HepG2 (cell line): Measurements from ENCODE around the gene UBXN2A. TPM values are rescaled to one million over a fixed set of nuclear protein-coding genes. Genes with fewer than 3 reads are reported as not detected.

ENCODE experiments used
- ATAC-seq: fragments of 200-7000 bp; cut with Tn5 transposase; 3 replicates; pipeline ENCODE4 v1.9.1; 2020; ENCODE audit warnings: mild to moderate bottlenecking, moderate library complexity
- BruUV-seq: library from RNA; stranded (reverse); fragments of 400-500 nt; replicated peaks from 2 replicates; lab custom pipeline; 2021; lab: Mats Ljungman, UMichigan
- CTCF ChIA-PET: fragments of 300-600 bp; formaldehyde crosslinking; extraction: SDS; loops from one replicate; lab custom pipeline; 2021; ENCODE audit warnings: low total read pairs, inconsistent platforms, low intra/inter-chr PET ratio; lab: Yijun Ruan, JAX
- POLR2A ChIA-PET: fragments of 350-600 bp; sonication (Branson Sonifier 250); formaldehyde crosslinking; loops from one replicate; lab custom pipeline; 2020; ENCODE audit warnings: antibody characterized with exemption, inconsistent platforms; lab: Yijun Ruan, JAX
- DNase-seq: peaks from one replicate; pipeline ENCODE4 v3.0.0-alpha.2; 2015; ENCODE audit warnings: low spot score
- FAIRE-seq: peaks from 3 replicates; lab custom pipeline; 2011; peaks lifted over from hg19 to GRCh38; lab: Jason Lieb, UNC
- H2AFZ ChIP-seq: one replicate; pipeline ENCODE4 v1.6.1; 2011; ENCODE audit warnings: low read length, inconsistent platforms
- H3K27ac ChIP-seq: fragments of 300-600 bp; 3 replicates; pipeline ENCODE4 v1.8.0; 2011; ENCODE audit warnings: mixed run types, mild to moderate bottlenecking, mixed read lengths, low read length, inconsistent platforms; ENCODE audit not compliant: insufficient read depth; ENCODE audit errors: extremely low read length
- H3K27me3 ChIP-seq, 2 experiments: fragments of 200-600 bp in 1 of 2; 2 replicates in 1 of 2; 3 replicates in 1 of 2; pipeline versions ENCODE4 v1.6.0 to v1.8.0; 2011; ENCODE audit warnings: low read length in 2 of 2, mild to moderate bottlenecking in 2 of 2, moderate library complexity in 2 of 2, inconsistent platforms in 1 of 2; ENCODE audit not compliant: insufficient read depth in 2 of 2, control insufficient read depth in 1 of 2
- H3K36me3 ChIP-seq, 2 experiments: fragments of 200-600 bp in 1 of 2; replicated peaks in 1 of 2; 2 replicates in 1 of 2; 3 replicates in 1 of 2; pipeline versions ENCODE4 v1.5.1 to v1.8.0; 2011; ENCODE audit warnings: low read length in 2 of 2, inconsistent platforms in 1 of 2; ENCODE audit not compliant: insufficient read depth in 2 of 2, control insufficient read depth in 1 of 2
- H3K4me1 ChIP-seq: 2 replicates; pipeline ENCODE4 v1.5.1; 2012; ENCODE audit warnings: low read length, inconsistent platforms; ENCODE audit not compliant: insufficient read depth
- H3K4me2 ChIP-seq: 2 replicates; pipeline ENCODE4 v1.6.0; 2011; ENCODE audit warnings: low read depth, low read length, inconsistent platforms
- H3K4me3 ChIP-seq, 3 experiments: fragments of 200-600 bp in 1 of 3; sonication (generic), shearing (Covaris generic) in 1 of 3; replicated peaks in 1 of 3; 2 replicates each; pipeline ENCODE4 v1.5.1; 2011 to 2016; ENCODE audit warnings: low read length in 3 of 3, inconsistent platforms in 2 of 3, low read depth in 2 of 3, mild to moderate bottlenecking in 2 of 3, control low read depth in 1 of 3, mixed read lengths in 1 of 3; ENCODE audit not compliant: insufficient read depth in 1 of 3
- H3K79me2 ChIP-seq: one replicate; pipeline ENCODE4 v1.6.1; 2011; ENCODE audit warnings: low read length, inconsistent platforms; ENCODE audit not compliant: insufficient read depth
- H3K9ac ChIP-seq: 2 replicates; pipeline ENCODE4 v1.6.0; 2011; ENCODE audit warnings: mild to moderate bottlenecking, low read depth, low read length, inconsistent platforms; ENCODE audit not compliant: insufficient read depth
- H3K9me3 ChIP-seq: 2 replicates; pipeline ENCODE4 v1.5.1; 2012; ENCODE audit warnings: mild to moderate bottlenecking, low read length
- H4K20me1 ChIP-seq: 2 replicates; pipeline ENCODE4 v1.6.0; 2011; ENCODE audit warnings: inconsistent platforms, mild to moderate bottlenecking, low read length, moderate library complexity; ENCODE audit not compliant: insufficient read depth
- ERF ChIP-seq: IDR thresholded peaks from 2 replicates; pipeline ENCODE4 v1.6.1; 2018; ENCODE audit warnings: missing biosample characterization, missing genetic modification reagents
- MAF1 ChIP-seq: sonication (generic); formaldehyde crosslinking; IDR thresholded peaks from 2 replicates; pipeline ENCODE4 v1.5.0; 2020; ENCODE audit warnings: missing genetic modification reagents, borderline replicate concordance
- MAZ ChIP-seq, 2 experiments: sonication (generic) in 1 of 2; formaldehyde crosslinking in 1 of 2; IDR thresholded peaks; 2 replicates each; pipeline versions ENCODE4 v1.5.0 to v1.6.1; 2012 to 2020; ENCODE audit warnings: low read depth in 2 of 2, mild to moderate bottlenecking in 2 of 2, borderline replicate concordance in 1 of 2, improper control_type of control experiment in 1 of 2, low read length in 1 of 2, missing genetic modification reagents in 1 of 2, moderate library complexity in 1 of 2
- NAIF1 ChIP-seq: sonication (generic); formaldehyde crosslinking; IDR thresholded peaks from 2 replicates; pipeline ENCODE4 v1.5.0; 2020; ENCODE audit warnings: mild to moderate bottlenecking, missing genetic modification reagents, borderline replicate concordance
- NRL ChIP-seq: sonication (generic); formaldehyde crosslinking; IDR thresholded peaks from 2 replicates; pipeline ENCODE4 v1.5.0; 2020; ENCODE audit warnings: missing genetic modification reagents, mild to moderate bottlenecking, moderate library complexity, borderline replicate concordance
- POLR2A ChIP-seq, 2 experiments: IDR thresholded peaks; 2 replicates each; pipeline ENCODE4 v1.6.1; 2011; ENCODE audit warnings: low read depth in 2 of 2, low read length in 2 of 2, mild to moderate bottlenecking in 1 of 2, moderate library complexity in 1 of 2; ENCODE audit not compliant: insufficient read depth in 1 of 2
- TCF12 ChIP-seq, 2 experiments: fragments of 450-650 bp in 1 of 2; sonication (generic) in 1 of 2; formaldehyde crosslinking in 1 of 2; IDR thresholded peaks; 2 replicates each; pipeline versions ENCODE4 v1.6.1 to v1.8.0; 2017 to 2022; ENCODE audit warnings: antibody characterized with exemption in 1 of 2, mild to moderate bottlenecking in 1 of 2, missing genetic modification reagents in 1 of 2, moderate library complexity in 1 of 2
- TRIM24 ChIP-seq: sonication (generic); formaldehyde crosslinking; IDR thresholded peaks from 2 replicates; pipeline ENCODE4 v1.8.0; 2022; ENCODE audit warnings: mild to moderate bottlenecking, missing genetic modification reagents
- ZNF10 ChIP-seq: sonication (generic); formaldehyde crosslinking; IDR thresholded peaks from 2 replicates; pipeline ENCODE4 v1.4.0; 2020; ENCODE audit warnings: mild to moderate bottlenecking, low read depth, missing genetic modification reagents, borderline replicate concordance
- ZNF501 ChIP-seq: sonication (generic); formaldehyde crosslinking; IDR thresholded peaks from 2 replicates; pipeline ENCODE4 v1.5.1; 2020; ENCODE audit warnings: mild to moderate bottlenecking, moderate library complexity, missing genetic modification reagents
- ZSCAN30 ChIP-seq: sonication (generic); formaldehyde crosslinking; IDR thresholded peaks from 2 replicates; pipeline ENCODE4 v1.5.0; 2020; ENCODE audit warnings: mild to moderate bottlenecking, missing genetic modification reagents
- WGBS: methylation state at CpG from one replicate; pipeline ENCODE4 v1.1.6; 2017; ENCODE audit warnings: low lambda C conversion rate; 5-methylcytosine and 5-hydroxymethylcytosine counted together
- in situ Hi-C: cut with HindIII; loops from 2 replicates; pipeline ENCODE4 v1.10.0; 2017; ENCODE audit warnings: low pct_unique_long_range_greater_than_20kb; ENCODE audit not compliant: extremely low pct_ligation_motif_present
- intact Hi-C: fragments of 100-400 bp; cut with micrococcal nuclease; formaldehyde crosslinking; loops from one replicate; pipeline ENCODE4 v1.10.0; 2022; ENCODE audit not compliant: unreplicated experiment
- polyA plus RNA-seq, 8 experiments: library from polyadenylated mRNA; depleted of rRNA in 3 of 8; stranded (reverse) in 7 of 8; unstranded in 1 of 8; fragments of >200 nt; fragmentation: Illumina TruSeq in 4 of 8; extraction: Trizol in 4 of 8; gene quantifications; 2 replicates each; pipeline versions ENCODE4 v1.2.1 to v1.2.3, GENCODE V29; 2011 to 2016; ENCODE audit warnings: low read depth in 4 of 8, missing spikeins in 1 of 8, mixed read lengths in 1 of 8; ENCODE audit not compliant: insufficient read depth in 1 of 8
- total RNA-seq, 5 experiments: library from RNA; depleted of rRNA; stranded (reverse); fragments of >200 nt; fragmentation: Illumina TruSeq; extraction: Trizol; gene quantifications; 2 replicates each; pipeline ENCODE4 v1.2.3, GENCODE V29; 2016; ENCODE audit warnings: low read depth in 1 of 5
- TF ChIP-seq, protein P1 (sequence below): sonication (generic); formaldehyde crosslinking; IDR thresholded peaks from 2 replicates; pipeline ENCODE4 v1.8.0; 2022; ENCODE audit warnings: missing genetic modification reagents, mild to moderate bottlenecking, inconsistent platforms, borderline replicate concordance
- TF ChIP-seq, protein P2 (sequence below): sonication (generic); formaldehyde crosslinking; IDR thresholded peaks from 2 replicates; pipeline ENCODE4 v1.5.0; 2020; ENCODE audit warnings: missing genetic modification reagents
- TF ChIP-seq, protein P3 (sequence below): sonication (generic); formaldehyde crosslinking; IDR thresholded peaks from 2 replicates; pipeline ENCODE4 v1.4.0; 2020; ENCODE audit warnings: missing genetic modification reagents, low read depth, mild to moderate bottlenecking, borderline replicate concordance
- TF ChIP-seq, protein P4 (sequence below): IDR thresholded peaks from 2 replicates; pipeline ENCODE4 v1.6.1; 2016; ENCODE audit warnings: mild to moderate bottlenecking, missing biosample characterization, missing genetic modification reagents
- TF ChIP-seq, protein P5 (sequence below): sonication (generic); formaldehyde crosslinking; IDR thresholded peaks from 2 replicates; pipeline ENCODE4 v1.5.0; 2020; ENCODE audit warnings: mild to moderate bottlenecking, missing genetic modification reagents

UBXN2A gene
- total and polyA plus RNA-seq, 2 of the 13 experiments (the other 11 are each of a cell fraction or from before 2014, with no cell fraction given): 8.3 to 20.9 TPM

DNA sequence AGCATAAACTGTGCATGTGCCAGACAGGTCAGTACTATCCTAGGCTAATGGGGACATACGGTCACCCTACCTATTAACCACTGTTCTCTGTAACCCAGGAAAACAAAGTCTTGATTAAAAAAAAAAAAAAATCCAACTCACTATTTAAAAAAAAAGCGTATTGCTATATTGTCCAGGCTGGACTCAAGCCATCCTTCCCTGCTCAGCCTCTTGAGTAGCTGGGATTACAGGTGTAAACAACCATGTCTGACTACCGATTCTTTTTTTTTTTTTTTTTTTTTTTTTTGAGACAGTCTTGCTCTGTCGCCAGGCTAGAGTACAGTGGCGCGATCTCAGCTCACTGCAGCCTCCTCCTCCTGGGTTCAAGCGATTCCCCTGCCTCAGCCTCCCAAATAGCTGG is 24.9 kb upstream of the UBXN2A start:
- no peaks in the 10 kb centered on the region for H4K20me1 ChIP-seq
- H3K4me3 ChIP-seq: no peak overlapping the region
- H3K36me3 ChIP-seq: no peaks in the 10 kb centered on the region
- no peak for DNase-seq
- no peaks in the 10 kb centered on the region for H3K9me3 ChIP-seq
- ChIA-PET CTCF (no interaction called here), POLR2A (interaction anchor here (1.1 to 2.5 kb wide), 2 partner anchors 11 to 169 kb away, joined by 3 to 17 read pairs; partner anchors contain the start of gene ATAD2B)
- in situ Hi-C loops (no loop called here), intact Hi-C loops (no loop called here)
- no peak for FAIRE-seq
- H3K27ac ChIP-seq: no peak overlapping the region
- H2AFZ ChIP-seq: no peak overlapping the region
- H3K4me2 ChIP-seq: no peak overlapping the region
- H3K79me2 ChIP-seq: peaks cover 84% of the 10 kb centered on the region
- H3K4me1 ChIP-seq: peaks cover 41% of the 10 kb centered on the region
- no peaks in the 10 kb centered on the region for H3K27me3 ChIP-seq
- WGBS: 93% methylated on average over 7 of the region's 7 CpGs
- no peak overlapping the region for H3K9ac ChIP-seq
- no TSS peak for BruUV-seq
- ATAC-seq: no peak
- TF ChIP-seq, protein P1, sequence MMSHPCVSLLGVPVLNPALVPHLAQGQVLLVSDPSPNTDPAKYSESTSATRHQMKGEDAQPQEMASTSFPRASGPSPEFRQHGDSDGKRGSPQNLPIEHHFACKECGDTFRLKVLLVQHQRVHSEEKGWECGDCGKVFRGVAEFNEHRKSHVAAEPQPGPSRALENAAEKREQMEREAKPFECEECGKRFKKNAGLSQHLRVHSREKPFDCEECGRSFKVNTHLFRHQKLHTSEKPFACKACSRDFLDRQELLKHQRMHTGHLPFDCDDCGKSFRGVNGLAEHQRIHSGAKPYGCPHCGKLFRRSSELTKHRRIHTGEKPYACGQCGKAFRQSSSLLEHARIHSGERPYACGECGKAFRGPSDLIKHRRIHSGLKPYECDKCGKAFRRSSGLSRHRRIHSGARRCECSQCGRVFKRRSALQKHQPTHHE (CRISPR knock-in tag): no peak
- TF ChIP-seq TRIM24 (CRISPR knock-in tag) (no peak), TCF12 (IDR thresholded peaks at IDR 0.05) (no peak), TCF12 (CRISPR knock-in tag; IDR thresholded peaks at IDR 0.05) (no peak), NRL (no peak), ZNF501 (CRISPR knock-in tag) (no peak), MAZ (IDR thresholded peaks at IDR 0.05; ENCODE audit: borderline replicate concordance, low read depth, low read length) (no peak), MAZ (CRISPR knock-in tag; IDR thresholded peaks at IDR 0.05; ENCODE audit: low read depth) (no peak), POLR2A (IDR thresholded peaks at IDR 0.05; ENCODE audit: insufficient read depth in 1 of 2, low read depth in 2 of 2, low read length in 2 of 2) (no peak), ZSCAN30 (CRISPR knock-in tag) (no peak), ERF (CRISPR knock-in tag) (no peak), ZNF10 (CRISPR knock-in tag) (no peak), MAF1 (no peak), NAIF1 (CRISPR knock-in tag) (no peak)
- TF ChIP-seq, protein P2, sequence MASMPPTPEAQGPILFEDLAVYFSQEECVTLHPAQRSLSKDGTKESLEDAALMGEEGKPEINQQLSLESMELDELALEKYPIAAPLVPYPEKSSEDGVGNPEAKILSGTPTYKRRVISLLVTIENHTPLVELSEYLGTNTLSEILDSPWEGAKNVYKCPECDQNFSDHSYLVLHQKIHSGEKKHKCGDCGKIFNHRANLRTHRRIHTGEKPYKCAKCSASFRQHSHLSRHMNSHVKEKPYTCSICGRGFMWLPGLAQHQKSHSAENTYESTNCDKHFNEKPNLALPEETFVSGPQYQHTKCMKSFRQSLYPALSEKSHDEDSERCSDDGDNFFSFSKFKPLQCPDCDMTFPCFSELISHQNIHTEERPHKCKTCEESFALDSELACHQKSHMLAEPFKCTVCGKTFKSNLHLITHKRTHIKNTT: no peak
- TF ChIP-seq, protein P3, sequence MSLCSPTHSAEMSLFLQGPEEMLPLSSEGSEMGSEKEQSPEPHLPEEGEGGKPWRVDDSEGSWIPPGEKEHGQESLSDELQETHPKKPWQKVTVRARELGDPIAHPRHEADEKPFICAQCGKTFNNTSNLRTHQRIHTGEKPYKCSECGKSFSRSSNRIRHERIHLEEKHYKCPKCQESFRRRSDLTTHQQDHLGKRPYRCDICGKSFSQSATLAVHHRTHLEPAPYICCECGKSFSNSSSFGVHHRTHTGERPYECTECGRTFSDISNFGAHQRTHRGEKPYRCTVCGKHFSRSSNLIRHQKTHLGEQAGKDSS (CRISPR knock-in tag): no peak
- TF ChIP-seq, protein P4, sequence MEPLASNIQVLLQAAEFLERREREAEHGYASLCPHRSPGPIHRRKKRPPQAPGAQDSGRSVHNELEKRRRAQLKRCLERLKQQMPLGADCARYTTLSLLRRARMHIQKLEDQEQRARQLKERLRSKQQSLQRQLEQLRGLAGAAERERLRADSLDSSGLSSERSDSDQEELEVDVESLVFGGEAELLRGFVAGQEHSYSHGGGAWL (CRISPR knock-in tag): no peak
- TF ChIP-seq, protein P5, sequence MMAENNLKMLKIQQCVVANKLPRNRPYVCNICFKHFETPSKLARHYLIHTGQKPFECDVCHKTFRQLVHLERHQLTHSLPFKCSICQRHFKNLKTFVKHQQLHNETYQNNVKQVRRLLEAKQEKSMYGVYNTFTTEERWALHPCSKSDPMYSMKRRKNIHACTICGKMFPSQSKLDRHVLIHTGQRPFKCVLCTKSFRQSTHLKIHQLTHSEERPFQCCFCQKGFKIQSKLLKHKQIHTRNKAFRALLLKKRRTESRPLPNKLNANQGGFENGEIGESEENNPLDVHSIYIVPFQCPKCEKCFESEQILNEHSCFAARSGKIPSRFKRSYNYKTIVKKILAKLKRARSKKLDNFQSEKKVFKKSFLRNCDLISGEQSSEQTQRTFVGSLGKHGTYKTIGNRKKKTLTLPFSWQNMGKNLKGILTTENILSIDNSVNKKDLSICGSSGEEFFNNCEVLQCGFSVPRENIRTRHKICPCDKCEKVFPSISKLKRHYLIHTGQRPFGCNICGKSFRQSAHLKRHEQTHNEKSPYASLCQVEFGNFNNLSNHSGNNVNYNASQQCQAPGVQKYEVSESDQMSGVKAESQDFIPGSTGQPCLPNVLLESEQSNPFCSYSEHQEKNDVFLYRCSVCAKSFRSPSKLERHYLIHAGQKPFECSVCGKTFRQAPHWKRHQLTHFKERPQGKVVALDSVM (CRISPR knock-in tag): no peak
